Peyer's patch (tissue), 4 donors: ENCODE results near the gene KCNT1.

Source experiments
- CTCF ChIP-seq, 6 experiments: fragments of 450-650 bp in 4 of 6; fragments of 200-600 bp in 2 of 6; sonication (generic) in 1 of 6; IDR thresholded peaks; one replicate each; pipeline ENCODE4 v1.5.1; 2017 to 2019; ENCODE audit warnings: antibody characterized with exemption in 6 of 6, mild to moderate bottlenecking in 3 of 6, moderate library complexity in 1 of 6
- POLR2A ChIP-seq, 2 donors: fragments of 450-650 bp; IDR thresholded peaks; one replicate each; pipeline ENCODE4 v1.5.1; 2017; ENCODE audit warnings: antibody characterized with exemption in 2 of 2, mild to moderate bottlenecking in 2 of 2, moderate library complexity in 2 of 2

- TF ChIP-seq CTCF (IDR thresholded peaks at IDR 0.05) (no peak), POLR2A (IDR thresholded peaks at IDR 0.05) (no peak)
Measured at GRCh38 chr9:135811801-135812200, 109.8 kb downstream of the KCNT1 start.
